ENCODE data around the gene CD2BP2. TPM values are rescaled to one million over a fixed set of nuclear protein-coding genes. Genes with fewer than 3 reads are reported as not detected.

The CD2BP2 gene
- 30.0 and 43.3 TPM in 2 replicates for total RNA-seq (2014; rRNA removed)
- Bru-seq, nascent RNA, result percentile 84 among the genes with signal in this experiment
- percentile 98 among the genes with signal in this experiment for BruChase-seq, experiment 1, labeled RNA remaining after a 6-hour chase
- BruChase-seq, experiment 2, labeled RNA remaining after a 2-hour chase, result percentile 96 among the genes with signal in this experiment
- long read RNA-seq, transcript CD2BP2-201 (7 exons, 3,421 nt), result major isoform, 50 of 111 reads
- long read RNA-seq, partial matches to known transcripts, result 27 of 111 reads
- long read RNA-seq, other reads (novel, unspliced or antisense), result 30 of 111 reads

GRCh38 chr16:30355144-30355953 lies at the start of gene CD2BP2:
Gene CD2BP2, minus strand, starts transcription at chr16:30355308. Its CDS starts 627 bp downstream, at chr16:30354681.
- peak; percentile 74 for ATAC-seq
- Histone ChIP-seq H3K4me3 (ENCODE audit: low read length) (peak within 1 kb of the TSS; percentile 94), H3K27ac (ENCODE audit: low read length) (peak within 1 kb of the TSS; percentile 88), H3K9me3 (ENCODE audit: low read length) (no peaks in the 10 kb centered on the region), H4K20me1 (ENCODE audit: low read length) (peaks cover 13% of the 10 kb centered on the region), H3F3A (ENCODE audit: low read length, unreplicated experiment) (no peaks in the 10 kb centered on the region), H3K36me3 (ENCODE audit: low read depth, low read length) (peaks cover 9% of the 10 kb centered on the region; the same call in 1 of the 2 replicates), H3K27me3 (ENCODE audit: low read length) (no peaks in the 10 kb centered on the region), H3K4me2 (ENCODE audit: low read length) (peak within 1 kb of the TSS; percentile 90), H3K79me2 (ENCODE audit: low read length) (peaks cover 24% of the 10 kb centered on the region), H3K9ac (ENCODE audit: low read length) (peak within 1 kb of the TSS; percentile 96), H3K4me1 (ENCODE audit: insufficient read depth, low read length) (peaks cover 33% of the 10 kb centered on the region), H3K9me2 (replicated peaks; ENCODE audit: low read length) (no peaks in the 10 kb centered on the region), H2AFZ (ENCODE audit: low read length) (peak within 1 kb of the TSS; percentile 82)
- BruUV-seq (replicated peaks), result TSS peak; percentile 94
- intact Hi-C loops (cut with micrococcal nuclease), result no loop called here
- ChIA-PET CTCF (no interaction called here), POLR2A (ENCODE audit: unreplicated experiment) (no interaction called here)
- DNase-seq, result peak; percentile 98
- TF ChIP-seq EZH2 (IDR thresholded peaks at IDR 0.05; ENCODE audit: low read length, unreplicated experiment) (no peak), EZH2phosphoT487 (IDR thresholded peaks at IDR 0.05; ENCODE audit: borderline replicate concordance, low read length) (no peak), CTCF (conservative IDR thresholded peaks at IDR 0.05; ENCODE audit: low read depth, low read length) (no peak)

- Histone ChIP-seq H3K9me3 (ENCODE audit: low read length) (no peaks in the 10 kb centered on the region), H3K4me2 (ENCODE audit: low read length) (no peak overlapping the region), H3K27ac (ENCODE audit: low read length) (no peak overlapping the region), H4K20me1 (ENCODE audit: low read length) (no peaks in the 10 kb centered on the region), H3K9me2 (replicated peaks; ENCODE audit: low read length) (no peaks in the 10 kb centered on the region), H3K4me3 (ENCODE audit: low read length) (no peak overlapping the region), H2AFZ (ENCODE audit: low read length) (no peak overlapping the region), H3K9ac (ENCODE audit: low read length) (no peak overlapping the region), H3K36me3 (ENCODE audit: low read depth, low read length) (no peaks in the 10 kb centered on the region), H3F3A (ENCODE audit: low read length, unreplicated experiment) (no peaks in the 10 kb centered on the region), H3K4me1 (ENCODE audit: insufficient read depth, low read length) (peaks cover 7% of the 10 kb centered on the region; the same call in 1 of the 2 replicates), H3K79me2 (ENCODE audit: low read length) (peaks cover 8% of the 10 kb centered on the region), H3K27me3 (ENCODE audit: low read length) (no peaks in the 10 kb centered on the region)
- ATAC-seq (no peak), DNase-seq (no peak)
- ChIA-PET CTCF (no interaction called here), POLR2A (ENCODE audit: unreplicated experiment) (no interaction called here)
- intact Hi-C loops (cut with micrococcal nuclease), result no loop called here
- TF ChIP-seq CTCF (conservative IDR thresholded peaks at IDR 0.05; ENCODE audit: low read depth, low read length) (no peak), EZH2 (IDR thresholded peaks at IDR 0.05; ENCODE audit: low read length, unreplicated experiment) (no peak), EZH2phosphoT487 (IDR thresholded peaks at IDR 0.05; ENCODE audit: borderline replicate concordance, low read length) (no peak)
- BruUV-seq (replicated peaks), result no TSS peak
These were observed 46.8 kb upstream of the CD2BP2 start for GRCh38 chr16:30401768-30402425.

Data from PC-3 (cell line).